Measurements from ENCODE around the gene CCDC93. TPM values are rescaled to one million over a fixed set of nuclear protein-coding genes. Genes with fewer than 3 reads are reported as not detected.

CCDC93 gene
- total and polyA plus RNA-seq, 2 of the 4 experiments (the other 2 are of a cell fraction), result 8.1 to 17.2 TPM

DNA sequence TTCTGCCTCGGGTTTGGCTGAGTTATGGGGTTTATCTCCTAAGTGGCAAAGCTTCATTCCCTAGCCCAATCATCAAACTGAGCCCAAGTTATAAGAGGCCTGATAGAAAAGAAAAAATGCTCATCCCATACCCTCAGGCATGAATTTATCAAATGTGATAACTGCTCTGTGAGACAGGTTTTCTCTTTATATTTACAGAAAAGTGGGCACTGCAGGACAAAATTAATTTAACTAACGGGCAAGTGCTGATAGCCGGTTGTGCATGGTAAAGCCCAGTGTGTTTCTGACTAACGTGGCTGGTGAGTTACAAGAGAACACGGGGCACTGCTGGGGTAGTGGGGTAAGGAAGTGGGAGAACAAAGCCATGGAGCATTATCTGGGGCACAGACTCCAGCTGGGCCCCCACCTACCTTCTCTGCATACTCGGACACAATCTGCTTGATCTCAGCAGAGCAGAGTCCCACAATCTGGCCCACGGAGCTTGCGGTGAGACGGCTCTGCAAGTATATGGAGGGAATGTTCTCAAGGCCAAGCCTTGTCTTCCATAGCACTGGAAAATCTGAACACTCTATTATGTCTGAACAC lies 40.3 kb downstream of the CCDC93 start:
- BruUV-seq (replicated peaks), result no TSS peak
- Histone ChIP-seq H3K9ac (ENCODE audit: low read depth, low read length) (no peak overlapping the region), H2BK15ac (ENCODE audit: low read depth, low read length) (no peak overlapping the region), H3K14ac (replicated peaks; ENCODE audit: low read depth, low read length) (no peak overlapping the region), H2BK20ac (ENCODE audit: low read depth, low read length) (no peak overlapping the region), H3K56ac (ENCODE audit: extremely low read depth, insufficient read depth, low read length) (no peak overlapping the region), H3K9me3 (ENCODE audit: control insufficient read depth, insufficient read depth, low read length) (no peaks in the 10 kb centered on the region), H3K4me2 (ENCODE audit: low read depth, low read length) (no peak overlapping the region), H3K27me3 (ENCODE audit: control insufficient read depth, insufficient read depth, low read length) (no peaks in the 10 kb centered on the region), H3K4me3 (ENCODE audit: insufficient read depth, low read depth, low read length) (no peak overlapping the region), H2BK5ac (ENCODE audit: low read depth, low read length, poor library complexity, severe bottlenecking) (no peak overlapping the region), H3K23ac (ENCODE audit: low read depth, low read length) (no peak overlapping the region), H3K36me3 (ENCODE audit: control insufficient read depth, insufficient read depth, low read length) (peaks cover 24% of the 10 kb centered on the region), H4K20me1 (ENCODE audit: insufficient read depth, low read length) (no peaks in the 10 kb centered on the region), H4K5ac (ENCODE audit: low read depth, low read length) (no peak overlapping the region), H4K8ac (ENCODE audit: low read depth in 2 of 2, low read length in 2 of 2) (no peak overlapping the region), H3K4ac (ENCODE audit: low read depth, low read length) (no peak overlapping the region), H3K18ac (ENCODE audit: low read depth, low read length) (no peak overlapping the region), H2AFZ (replicated peaks; ENCODE audit: low read length, poor library complexity) (no peak overlapping the region), H4K91ac (ENCODE audit: insufficient read depth, low read depth, low read length) (no peak overlapping the region), H3K79me1 (ENCODE audit: low read depth in 1 of 2, low read length in 2 of 2) (peaks cover 4 to 9% of the 10 kb centered on the region in 2 experiments; a peak in 3 of 4 replicates), H2AK9ac (replicated peaks; ENCODE audit: low read depth, low read length, poor library complexity) (no peak overlapping the region), H2BK120ac (ENCODE audit: low read depth, low read length) (no peak overlapping the region), H2AK5ac (ENCODE audit: low read depth, low read length) (no peak overlapping the region), H3K27ac (ENCODE audit: insufficient read depth, low read length) (no peak overlapping the region), H3K4me1 (ENCODE audit: control insufficient read depth, insufficient read depth, low read length) (peaks cover 2% of the 10 kb centered on the region), H3K9me1 (ENCODE audit: insufficient read depth, low read length) (no peaks in the 10 kb centered on the region)
- no CpG with 5 or more reads among the region's 9 CpGs for WGBS, 2 experiments (ENCODE audit: extremely low coverage in 2 of 2, insufficient read length in 1 of 2)
- dilution Hi-C loops (cut with HindIII; ENCODE audit: low sequenced_read_pairs, unreplicated experiment) (no loop called here), intact Hi-C loops (cut with micrococcal nuclease) (no loop called here), in situ Hi-C loops (cut with MboI; ENCODE audit: low sequenced_read_pairs) (no loop called here)
- DNase-seq, result no peak
- POLR2A ChIA-PET (ENCODE audit: unreplicated experiment), result no interaction called here
- CTCF ChIA-PET, result interaction anchor here (0.7 kb wide), 1 partner anchor 77 kb away, joined by 4 read pairs; no protein-coding TSS in a partner anchor
- ATAC-seq (ENCODE audit: low read depth), result no peak
- no peak for TF ChIP-seq SMC3 (IDR thresholded peaks at IDR 0.05; ENCODE audit: low read depth, low read length)
- no peak for TF ChIP-seq RCOR1 (IDR thresholded peaks at IDR 0.05; ENCODE audit: insufficient replicate concordance, low read length)
- no peak for TF ChIP-seq CHD1 (IDR thresholded peaks at IDR 0.05; ENCODE audit: low read depth, low read length)

Data from IMR-90 (cell line).